HPDE6-E6E7 (cell line): Measurements from ENCODE around the gene DUOX1.

Experiments
- DNase-seq: peaks from one replicate; pipeline ENCODE4 v3.0.0; 2011; ENCODE audit warnings: missing footprints; ENCODE audit errors: extremely low spot score

DUOX1 gene

GRCh38 chr15:45143946-45144345, 14.2 kb downstream of the DUOX1 start:
- DNase-seq = no peak

- no peak for DNase-seq
Measured at GRCh38 chr15:45144775-45145174, 15.0 kb downstream of the DUOX1 start.

DNA sequence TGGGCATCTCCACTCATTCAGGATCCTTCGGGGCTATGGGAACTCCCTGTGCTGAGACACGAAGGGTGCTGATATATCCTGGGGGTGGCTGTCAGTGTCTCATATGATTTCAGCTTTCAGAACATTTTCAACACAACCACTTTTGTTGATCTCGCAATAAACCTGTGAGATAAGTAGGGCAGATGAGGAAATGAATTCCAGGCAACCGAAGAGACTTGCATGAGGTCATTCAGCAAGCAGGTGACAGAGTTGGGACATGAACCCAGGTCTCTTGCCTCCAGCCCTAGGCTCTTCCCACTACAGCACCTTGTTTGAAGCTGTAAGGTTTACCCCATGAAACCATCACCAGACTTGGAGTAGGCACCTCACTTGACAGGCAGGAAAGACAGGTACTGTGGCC, 16.6 kb downstream of the DUOX1 start:
- DNase-seq = no peak

DNA sequence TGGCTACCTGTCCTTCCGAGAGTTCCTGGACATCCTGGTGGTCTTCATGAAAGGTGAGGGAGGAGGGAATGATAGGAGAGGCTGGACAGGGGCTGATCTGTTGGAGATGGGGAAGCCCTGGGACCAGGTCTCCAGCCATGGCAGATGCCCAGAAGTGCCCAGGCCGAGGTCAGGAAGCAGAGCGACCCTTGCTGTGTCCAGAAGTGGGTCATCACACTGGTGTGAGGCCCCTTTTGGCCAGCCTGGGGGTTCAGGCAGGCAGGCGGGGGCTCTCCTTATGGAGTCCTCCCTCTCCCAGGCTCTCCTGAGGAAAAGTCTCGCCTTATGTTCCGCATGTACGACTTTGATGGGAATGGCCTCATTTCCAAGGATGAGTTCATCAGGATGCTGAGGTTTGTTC, 17.8 kb downstream of the DUOX1 start:
- DNase-seq = no peak

GRCh38 chr15:45148076-45149059, 18.6 kb downstream of the DUOX1 start:
- DNase-seq = no peak

DNA sequence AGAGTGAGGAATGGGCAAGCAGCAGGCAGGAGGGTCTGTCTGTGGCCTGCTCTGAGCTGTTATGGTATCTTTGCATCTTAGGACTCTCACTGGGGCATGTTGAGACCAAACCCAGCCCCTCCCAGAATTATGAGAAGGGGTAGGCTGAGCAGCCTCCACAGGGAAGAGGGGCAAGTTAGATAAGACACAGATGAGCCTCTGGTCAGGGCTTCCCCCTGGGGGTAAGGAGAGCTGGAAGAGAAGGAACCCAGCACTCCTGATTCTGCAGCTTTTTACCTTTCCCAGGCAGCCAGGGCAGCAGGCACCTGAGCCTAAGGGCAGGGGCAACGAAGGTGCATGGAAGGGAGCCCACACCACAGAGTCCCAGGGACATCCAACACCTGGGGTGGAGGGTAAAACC, 19.3 kb downstream of the DUOX1 start:
- no peak for DNase-seq

- no peak for DNase-seq
Measured at GRCh38 chr15:45150481-45150880, 20.7 kb downstream of the DUOX1 start.

- no peak for DNase-seq
Measured at GRCh38 chr15:45150997-45151396, 21.2 kb downstream of the DUOX1 start.

DNA sequence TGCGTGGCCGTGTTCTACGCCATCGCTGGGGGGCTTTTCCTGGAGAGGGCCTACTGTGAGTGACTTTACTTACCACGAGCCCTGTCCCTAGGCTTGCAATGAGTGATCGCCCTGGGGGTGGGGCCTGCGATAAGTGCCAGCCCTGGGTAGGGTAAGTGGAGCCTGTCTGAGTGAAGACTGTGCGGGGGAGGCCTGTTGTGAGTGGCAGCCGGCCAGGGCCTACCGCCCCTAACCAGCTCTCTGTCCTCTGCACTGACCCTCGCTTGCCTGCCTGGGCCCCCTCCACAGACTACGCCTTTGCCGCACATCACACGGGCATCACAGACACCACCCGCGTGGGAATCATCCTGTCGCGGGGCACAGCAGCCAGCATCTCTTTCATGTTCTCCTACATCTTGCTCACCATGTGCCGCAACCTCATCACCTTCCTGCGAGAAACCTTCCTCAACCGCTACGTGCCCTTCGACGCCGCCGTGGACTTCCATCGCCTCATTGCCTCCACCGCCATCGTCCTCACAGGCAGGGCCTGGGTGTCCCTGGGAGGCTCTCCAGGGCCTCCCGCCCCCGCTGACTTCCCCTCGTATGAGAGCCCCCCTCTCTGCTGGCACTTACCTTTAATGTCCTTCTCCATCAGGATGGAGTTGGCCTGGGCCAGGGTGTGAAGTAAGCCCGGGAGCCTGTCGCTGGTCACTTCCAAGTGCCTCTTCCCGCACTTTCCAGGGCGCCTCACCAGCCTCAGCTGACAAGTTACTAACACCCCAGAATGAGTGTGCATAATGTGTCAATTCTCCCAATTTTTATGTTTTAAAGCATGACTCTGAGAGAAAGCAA, 22.4 kb downstream of the DUOX1 start:
- DNase-seq = no peak

- no peak for DNase-seq
Measured at GRCh38 chr15:45155739-45156138, 25.9 kb downstream of the DUOX1 start.

DNA sequence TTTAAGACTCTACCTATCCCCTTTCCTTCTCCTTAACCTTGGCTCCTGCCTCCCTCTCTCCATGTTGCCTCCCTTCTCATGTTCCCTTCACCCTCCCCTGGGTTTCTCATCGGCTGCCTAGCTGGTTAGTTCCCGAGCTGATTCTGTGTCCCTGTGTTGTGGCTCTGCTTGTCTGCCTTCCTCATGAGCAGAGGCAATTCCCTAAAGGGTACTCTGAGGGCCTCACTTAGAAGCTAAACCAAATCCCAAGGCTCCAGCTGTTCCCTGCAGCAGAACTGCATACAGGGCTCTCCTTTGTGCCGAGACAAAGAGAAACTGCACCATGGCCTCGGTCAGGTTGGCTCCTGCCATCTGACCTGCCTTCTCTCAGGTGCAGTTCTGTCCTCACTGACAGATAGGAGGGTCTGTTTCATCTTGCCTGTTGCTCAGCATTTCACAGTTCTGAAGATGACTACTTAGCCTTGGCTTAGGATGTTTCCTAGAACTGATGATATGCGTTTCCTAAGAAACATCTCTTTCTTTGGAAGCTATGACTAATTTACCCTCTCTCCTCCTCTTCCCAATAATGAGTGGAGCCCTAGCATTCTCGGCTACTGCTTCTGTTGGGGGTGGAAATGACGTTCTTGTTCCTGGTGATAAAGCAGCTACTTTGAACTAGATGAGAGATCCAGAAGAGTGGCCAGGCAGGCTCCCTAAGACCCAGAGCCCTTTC, 27.1 kb downstream of the DUOX1 start:
- DNase-seq = no peak

DNA sequence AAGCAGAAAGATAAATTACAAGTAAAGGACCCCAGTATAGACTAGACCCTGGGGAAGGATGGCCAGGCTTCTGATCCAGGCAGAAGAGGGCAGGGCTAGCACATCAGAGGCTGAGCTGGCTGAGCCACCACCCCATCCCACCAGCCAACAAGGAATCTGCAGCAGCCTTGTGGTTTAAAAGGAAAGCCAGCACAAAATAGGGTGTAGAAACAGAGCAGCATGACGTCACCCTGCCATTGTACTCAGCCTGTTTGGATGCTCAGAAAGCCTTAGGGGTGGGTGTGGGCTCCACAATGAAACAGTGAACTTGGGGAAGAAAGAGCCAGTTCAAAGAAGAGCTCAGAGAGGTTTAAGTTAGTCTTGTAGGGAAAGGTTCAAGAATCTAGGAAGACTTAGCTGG, 28.2 kb downstream of the DUOX1 start:
- DNase-seq = peak; percentile 89

- no peak for DNase-seq
Measured at GRCh38 chr15:45161666-45162065, 31.9 kb downstream of the DUOX1 start.

DNA sequence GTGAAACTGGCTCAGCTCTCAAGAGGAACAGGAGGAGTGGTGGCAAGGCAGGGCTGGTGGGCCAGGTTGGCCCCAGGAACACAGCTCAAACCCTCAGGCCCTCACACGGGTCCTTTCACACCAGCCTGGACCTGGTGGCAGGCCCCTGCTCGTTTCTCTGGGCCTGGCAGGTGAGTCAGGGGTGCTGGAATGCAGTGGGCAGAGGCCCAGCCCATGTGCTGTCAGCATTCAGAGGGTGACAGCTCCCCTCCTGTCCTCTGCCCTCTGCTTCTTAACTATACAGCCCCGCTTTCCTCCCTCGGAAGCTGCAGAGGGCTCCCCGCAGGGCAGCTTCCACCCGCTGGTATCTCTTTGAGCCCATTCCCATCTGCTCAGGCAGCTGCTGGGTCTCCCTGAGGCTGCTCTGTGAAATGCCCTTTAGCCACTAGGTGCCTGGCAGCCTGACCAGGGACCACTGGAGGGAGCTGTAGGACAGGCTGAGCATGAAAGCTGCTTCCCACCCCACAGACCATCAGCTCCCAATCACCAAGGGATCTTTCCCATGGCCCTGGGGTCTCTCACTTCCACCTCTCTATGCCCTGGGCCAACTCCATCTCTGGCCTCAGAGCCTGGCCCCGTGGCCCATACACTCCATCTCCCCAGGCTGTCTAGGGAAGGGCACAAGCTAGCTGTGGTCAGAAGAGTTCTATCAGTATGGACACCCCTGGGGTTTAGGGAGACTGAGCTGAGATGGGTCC, 33.1 kb downstream of the DUOX1 start:
- DNase-seq = peak; percentile 98

- no peak for DNase-seq
Measured at GRCh38 chr15:45163508-45163856, 33.7 kb downstream of the DUOX1 start.

DNA sequence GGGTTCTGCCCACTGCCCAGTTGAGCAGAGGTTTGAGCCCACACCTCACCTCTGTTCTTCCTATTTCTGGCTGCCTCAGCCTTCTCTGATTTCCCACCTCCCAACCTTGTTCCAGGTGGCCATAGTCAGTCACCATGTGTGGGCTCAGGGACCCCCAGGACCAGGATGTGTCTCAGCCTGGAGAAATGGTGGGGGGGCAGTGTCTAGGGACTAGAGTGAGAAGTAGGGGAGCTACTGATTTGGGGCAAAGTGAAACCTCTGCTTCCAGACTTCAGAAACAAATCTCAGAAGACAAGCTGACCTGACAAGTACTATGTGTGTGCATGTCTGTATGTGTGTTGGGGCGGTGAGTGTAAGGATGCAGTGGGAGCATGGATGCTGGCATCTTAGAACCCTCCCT, 35.1 kb downstream of the DUOX1 start:
- no peak for DNase-seq

GRCh38 chr15:45165536-45165935, 35.7 kb downstream of the DUOX1 start:
- DNase-seq = no peak

- DNase-seq = peak; percentile 66
Measured at GRCh38 chr15:45166834-45167630, 37.2 kb downstream of the DUOX1 start.

GRCh38 chr15:45167631-45168205, 37.9 kb downstream of the DUOX1 start:
- no peak for DNase-seq

DNA sequence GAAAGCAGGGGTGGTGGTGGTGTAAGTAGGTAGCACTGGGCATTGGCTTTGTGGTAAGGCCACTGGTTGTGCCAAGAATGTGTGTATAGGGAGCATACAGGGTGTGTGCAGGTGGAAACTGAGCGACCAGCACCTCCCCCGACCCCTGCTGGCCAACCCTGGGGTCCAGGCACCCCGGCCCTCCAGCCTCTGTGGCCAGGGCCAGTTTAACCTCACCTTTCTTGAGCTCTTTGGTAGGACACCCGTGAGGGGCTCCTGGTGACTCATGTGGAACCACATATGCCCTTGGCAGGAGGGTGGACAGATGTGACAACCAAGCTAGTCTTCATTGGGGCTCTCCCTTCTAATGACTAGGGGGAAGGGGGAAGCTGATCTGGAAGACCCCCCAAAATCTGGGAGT, 38.5 kb downstream of the DUOX1 start:
- no peak for DNase-seq
